ENCODE results near the gene OPA3.

- TF ChIP-seq, protein P1, sequence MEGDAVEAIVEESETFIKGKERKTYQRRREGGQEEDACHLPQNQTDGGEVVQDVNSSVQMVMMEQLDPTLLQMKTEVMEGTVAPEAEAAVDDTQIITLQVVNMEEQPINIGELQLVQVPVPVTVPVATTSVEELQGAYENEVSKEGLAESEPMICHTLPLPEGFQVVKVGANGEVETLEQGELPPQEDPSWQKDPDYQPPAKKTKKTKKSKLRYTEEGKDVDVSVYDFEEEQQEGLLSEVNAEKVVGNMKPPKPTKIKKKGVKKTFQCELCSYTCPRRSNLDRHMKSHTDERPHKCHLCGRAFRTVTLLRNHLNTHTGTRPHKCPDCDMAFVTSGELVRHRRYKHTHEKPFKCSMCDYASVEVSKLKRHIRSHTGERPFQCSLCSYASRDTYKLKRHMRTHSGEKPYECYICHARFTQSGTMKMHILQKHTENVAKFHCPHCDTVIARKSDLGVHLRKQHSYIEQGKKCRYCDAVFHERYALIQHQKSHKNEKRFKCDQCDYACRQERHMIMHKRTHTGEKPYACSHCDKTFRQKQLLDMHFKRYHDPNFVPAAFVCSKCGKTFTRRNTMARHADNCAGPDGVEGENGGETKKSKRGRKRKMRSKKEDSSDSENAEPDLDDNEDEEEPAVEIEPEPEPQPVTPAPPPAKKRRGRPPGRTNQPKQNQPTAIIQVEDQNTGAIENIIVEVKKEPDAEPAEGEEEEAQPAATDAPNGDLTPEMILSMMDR (IDR thresholded peaks at IDR 0.05) = no peak
- no peak for TF ChIP-seq POLR2A (IDR thresholded peaks at IDR 0.05)
These were observed 36.8 kb upstream of the OPA3 start for GRCh38 chr19:45621389-45621788.
